Stomach (tissue), 4 donors: ENCODE results near the gene SH3BP4.

ENCODE experiments used
- EP300 ChIP-seq: sonication (generic); formaldehyde crosslinking; IDR thresholded peaks from one replicate; pipeline ENCODE4 v1.6.1; 2017; ENCODE audit warnings: antibody characterized with exemption
- POLR2A ChIP-seq, 4 donors: fragments of 450-650 bp; IDR thresholded peaks; one replicate each; pipeline ENCODE4 v1.6.1; 2016; ENCODE audit warnings: antibody characterized with exemption in 4 of 4, control low read depth in 2 of 4, mild to moderate bottlenecking in 1 of 4, moderate library complexity in 1 of 4
- POLR2AphosphoS5 ChIP-seq, 3 donors: sonication (generic); formaldehyde crosslinking; IDR thresholded peaks; one replicate each; pipeline ENCODE4 v1.6.1; 2016; ENCODE audit warnings: antibody characterized with exemption in 3 of 3
- TF ChIP-seq, protein P1 (sequence below), 7 experiments: fragments of 450-650 bp in 4 of 7; fragments of 200-600 bp in 3 of 7; sonication (generic) in 3 of 7; IDR thresholded peaks; one replicate each; pipeline ENCODE4 v1.5.1; 2016 to 2019; ENCODE audit warnings: antibody characterized with exemption in 7 of 7, control low read depth in 2 of 7, mild to moderate bottlenecking in 1 of 7

DNA sequence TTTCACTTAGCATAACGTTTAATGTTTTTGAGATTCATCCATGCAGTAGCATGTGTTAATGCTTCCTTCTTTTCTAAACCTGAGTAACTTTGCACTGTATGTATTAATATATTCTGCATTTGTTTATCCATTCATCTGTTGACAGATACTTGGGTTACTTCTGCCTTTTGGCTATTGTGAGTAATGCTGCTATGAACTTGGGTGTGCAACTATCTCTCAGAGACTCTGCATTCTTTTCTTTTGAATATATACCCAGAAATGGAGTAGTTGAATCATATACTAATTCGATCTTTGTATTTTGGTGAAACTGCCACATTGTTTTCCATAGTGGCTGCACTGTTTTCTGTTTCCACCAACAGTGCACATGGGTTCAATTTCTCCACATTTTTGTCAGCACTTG lies 128.3 kb downstream of the SH3BP4 start:
- TF ChIP-seq, protein P1, sequence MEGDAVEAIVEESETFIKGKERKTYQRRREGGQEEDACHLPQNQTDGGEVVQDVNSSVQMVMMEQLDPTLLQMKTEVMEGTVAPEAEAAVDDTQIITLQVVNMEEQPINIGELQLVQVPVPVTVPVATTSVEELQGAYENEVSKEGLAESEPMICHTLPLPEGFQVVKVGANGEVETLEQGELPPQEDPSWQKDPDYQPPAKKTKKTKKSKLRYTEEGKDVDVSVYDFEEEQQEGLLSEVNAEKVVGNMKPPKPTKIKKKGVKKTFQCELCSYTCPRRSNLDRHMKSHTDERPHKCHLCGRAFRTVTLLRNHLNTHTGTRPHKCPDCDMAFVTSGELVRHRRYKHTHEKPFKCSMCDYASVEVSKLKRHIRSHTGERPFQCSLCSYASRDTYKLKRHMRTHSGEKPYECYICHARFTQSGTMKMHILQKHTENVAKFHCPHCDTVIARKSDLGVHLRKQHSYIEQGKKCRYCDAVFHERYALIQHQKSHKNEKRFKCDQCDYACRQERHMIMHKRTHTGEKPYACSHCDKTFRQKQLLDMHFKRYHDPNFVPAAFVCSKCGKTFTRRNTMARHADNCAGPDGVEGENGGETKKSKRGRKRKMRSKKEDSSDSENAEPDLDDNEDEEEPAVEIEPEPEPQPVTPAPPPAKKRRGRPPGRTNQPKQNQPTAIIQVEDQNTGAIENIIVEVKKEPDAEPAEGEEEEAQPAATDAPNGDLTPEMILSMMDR (IDR thresholded peaks at IDR 0.05): no peak
- TF ChIP-seq POLR2A (IDR thresholded peaks at IDR 0.05) (no peak), POLR2AphosphoS5 (IDR thresholded peaks at IDR 0.05) (no peak), EP300 (no peak)
